ENCODE data around the gene SUSD4.

The SUSD4 gene

GRCh38 chr1:223231011-223231572 is 132.9 kb downstream of the SUSD4 start:
- no peak for DNase-seq (ENCODE audit: low read depth in 2 of 3, low spot score in 1 of 3)

- DNase-seq (ENCODE audit: low read depth in 2 of 3, low spot score in 1 of 3): no peak
Measured at GRCh38 chr1:223230161-223230881, 133.7 kb downstream of the SUSD4 start.

GRCh38 chr1:223229756-223230155 is 134.2 kb downstream of the SUSD4 start:
- DNase-seq (ENCODE audit: low read depth in 2 of 3, low spot score in 1 of 3): no peak

- no peak for DNase-seq (ENCODE audit: low read depth in 2 of 3, low spot score in 1 of 3)
Measured at GRCh38 chr1:223228931-223229528, 134.9 kb downstream of the SUSD4 start.

- DNase-seq (ENCODE audit: low read depth in 2 of 3, low spot score in 1 of 3): no peak
Measured at GRCh38 chr1:223228201-223228600, 135.8 kb downstream of the SUSD4 start.

GRCh38 chr1:223227486-223228196 is 136.3 kb downstream of the SUSD4 start:
- no peak for DNase-seq (ENCODE audit: low read depth in 2 of 3, low spot score in 1 of 3)

GRCh38 chr1:223227031-223227430 is 136.9 kb downstream of the SUSD4 start:
- no peak for DNase-seq (ENCODE audit: low read depth in 2 of 3, low spot score in 1 of 3)

GRCh38 chr1:223226271-223226670 is 137.7 kb downstream of the SUSD4 start:
- no peak for DNase-seq (ENCODE audit: low read depth in 2 of 3, low spot score in 1 of 3)

GRCh38 chr1:223225481-223225880 is 138.5 kb downstream of the SUSD4 start:
- no peak for DNase-seq (ENCODE audit: low read depth in 2 of 3, low spot score in 1 of 3)

GRCh38 chr1:223225061-223225460 is 138.9 kb downstream of the SUSD4 start:
- DNase-seq (ENCODE audit: low read depth in 2 of 3, low spot score in 1 of 3): no peak

GRCh38 chr1:223224465-223224864 is 139.5 kb downstream of the SUSD4 start:
- DNase-seq (ENCODE audit: low read depth in 2 of 3, low spot score in 1 of 3): no peak

GRCh38 chr1:223223091-223223995 is 140.6 kb downstream of the SUSD4 start:
- DNase-seq (ENCODE audit: low read depth in 2 of 3, low spot score in 1 of 3): no peak

GRCh38 chr1:223222377-223222776 is 141.6 kb downstream of the SUSD4 start:
- DNase-seq (ENCODE audit: low read depth in 2 of 3, low spot score in 1 of 3): no peak

- no peak for DNase-seq (ENCODE audit: low read depth in 2 of 3, low spot score in 1 of 3)
Measured at GRCh38 chr1:223221686-223222085, 142.3 kb downstream of the SUSD4 start.

GRCh38 chr1:223219846-223220610 is 143.9 kb downstream of the SUSD4 start:
- no peak for DNase-seq (ENCODE audit: low read depth in 2 of 3, low spot score in 1 of 3)

- no peak for DNase-seq (ENCODE audit: low read depth in 2 of 3, low spot score in 1 of 3)
Measured at GRCh38 chr1:223219318-223219635, 144.7 kb downstream of the SUSD4 start.

GRCh38 chr1:223217781-223218180 is 146.2 kb downstream of the SUSD4 start:
- DNase-seq (ENCODE audit: low read depth in 2 of 3, low spot score in 1 of 3): no peak

GRCh38 chr1:223216531-223217205 is 147.3 kb downstream of the SUSD4 start:
- DNase-seq (ENCODE audit: low read depth in 2 of 3, low spot score in 1 of 3): no peak

- DNase-seq (ENCODE audit: low read depth in 2 of 3, low spot score in 1 of 3): no peak
Measured at GRCh38 chr1:223216074-223216473, 147.9 kb downstream of the SUSD4 start.

- DNase-seq (ENCODE audit: low read depth in 2 of 3, low spot score in 1 of 3): no peak
Measured at GRCh38 chr1:223215026-223215425, 148.9 kb downstream of the SUSD4 start.

All from stimulated activated CD4-positive, alpha-beta T cell treated with anti-CD3 and anti-CD28 coated beads, Interleukin-12 subunit alpha, Interleukin-12 subunit beta, amount 100 ng/mL, for 48 hours (primary cell).